Colonic mucosa (tissue), 4 donors: ENCODE measurements around the gene ATP13A5. TPM values are rescaled to one million over a fixed set of nuclear protein-coding genes. Genes with fewer than 3 reads are reported as not detected.

Experiments used
- DNase-seq: peaks from one replicate; pipeline ENCODE4 v3.0.0-alpha.2; 2020
- H3K27ac ChIP-seq: fragments of 200-600 bp; one replicate; pipeline ENCODE4 v1.8.0; 2021
- H3K27me3 ChIP-seq: fragments of 200-600 bp; one replicate; pipeline ENCODE4 v1.8.0; 2021
- H3K36me3 ChIP-seq: fragments of 200-600 bp; one replicate; pipeline ENCODE4 v1.8.0; 2021
- H3K4me1 ChIP-seq: fragments of 200-600 bp; one replicate; pipeline ENCODE4 v1.8.0; 2021; ENCODE audit warnings: mild to moderate bottlenecking
- H3K4me3 ChIP-seq: fragments of 200-600 bp; one replicate; pipeline ENCODE4 v1.8.0; 2021
- H3K9ac ChIP-seq, 2 donors: one replicate each; pipeline ENCODE4 v1.7.0; 2013; ENCODE audit warnings: control low read depth in 2 of 2, low read depth in 2 of 2, low read length in 2 of 2
- H3K9me3 ChIP-seq: fragments of 200-600 bp; one replicate; pipeline ENCODE4 v1.8.0; 2021
- CTCF ChIP-seq: fragments of 200-600 bp; IDR thresholded peaks from one replicate; pipeline ENCODE4 v1.8.0; 2022; ENCODE audit warnings: antibody characterized with exemption, mild to moderate bottlenecking
- intact Hi-C: fragments of 100-400 bp; cut with DNase I; formaldehyde crosslinking; loops from one replicate; pipeline ENCODE4 v1.14.1; 2022
- total RNA-seq, 2 donors: library from RNA; stranded (reverse); fragmentation: NEBNext Ultra II Directional in 1 of 2; extraction: Animal tissue kit (Norgen Biotek cat#: 25700) in 1 of 2; gene quantifications; one replicate each; pipeline ENCODE4 v1.2.1, GENCODE V29; 2021
- donor health status: healthy.
- donor health status: DM: no; HTN: no; CAD: no.
- donor health status: DM: no; HTN: no; CAD: no.

The ATP13A5 gene
- total RNA-seq, 2 donors from 2014 or later: 0.05 to 0.37 TPM

GRCh38 chr3:193248848-193249468 is 129.6 kb downstream of the ATP13A5 start:
- H3K9me3 ChIP-seq: no peaks in the 10 kb centered on the region
- intact Hi-C loops: no loop called here
- H3K27ac ChIP-seq: no peak overlapping the region
- no peak for DNase-seq
- H3K9ac ChIP-seq: no peak overlapping the region
- H3K4me3 ChIP-seq: no peak overlapping the region
- no peak for TF ChIP-seq CTCF
- no peaks in the 10 kb centered on the region for H3K27me3 ChIP-seq
- no peaks in the 10 kb centered on the region for H3K36me3 ChIP-seq
- H3K4me1 ChIP-seq: no peaks in the 10 kb centered on the region

GRCh38 chr3:193243571-193243970 is 135.0 kb downstream of the ATP13A5 start:
- H3K36me3 ChIP-seq: no peaks in the 10 kb centered on the region
- intact Hi-C loops: no loop called here
- no peak for TF ChIP-seq CTCF
- DNase-seq: no peak
- H3K4me1 ChIP-seq: no peaks in the 10 kb centered on the region
- H3K9ac ChIP-seq: no peak overlapping the region
- no peak overlapping the region for H3K4me3 ChIP-seq
- no peak overlapping the region for H3K27ac ChIP-seq
- H3K9me3 ChIP-seq: no peaks in the 10 kb centered on the region
- H3K27me3 ChIP-seq: peaks cover 4% of the 10 kb centered on the region

DNA sequence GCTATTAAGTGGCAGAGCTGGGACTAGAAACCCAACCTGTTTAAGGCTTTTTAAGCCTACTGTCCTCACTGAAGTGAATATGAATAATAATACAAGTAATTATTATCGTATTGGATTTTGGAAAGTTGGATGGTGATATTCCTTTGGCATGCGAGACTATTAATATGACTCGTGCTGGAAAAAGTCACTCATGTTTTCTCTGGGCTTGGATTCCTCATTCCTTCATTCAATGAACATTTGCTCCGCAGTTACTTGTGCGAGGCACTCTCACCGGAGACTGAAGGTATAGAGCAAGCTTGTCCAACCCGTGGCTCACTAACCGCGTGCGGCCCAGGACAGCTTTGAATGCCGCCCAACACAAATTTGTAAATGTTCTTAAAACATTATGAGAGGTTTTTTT is 136.8 kb downstream of the ATP13A5 start:
- no peaks in the 10 kb centered on the region for H3K9me3 ChIP-seq
- intact Hi-C loops: no loop called here
- no peak for DNase-seq
- no peaks in the 10 kb centered on the region for H3K4me1 ChIP-seq
- H3K27me3 ChIP-seq: peaks cover 4% of the 10 kb centered on the region
- no peaks in the 10 kb centered on the region for H3K36me3 ChIP-seq
- no peak for TF ChIP-seq CTCF
- H3K27ac ChIP-seq: no peak overlapping the region
- no peak overlapping the region for H3K4me3 ChIP-seq
- no peak overlapping the region for H3K9ac ChIP-seq

DNA sequence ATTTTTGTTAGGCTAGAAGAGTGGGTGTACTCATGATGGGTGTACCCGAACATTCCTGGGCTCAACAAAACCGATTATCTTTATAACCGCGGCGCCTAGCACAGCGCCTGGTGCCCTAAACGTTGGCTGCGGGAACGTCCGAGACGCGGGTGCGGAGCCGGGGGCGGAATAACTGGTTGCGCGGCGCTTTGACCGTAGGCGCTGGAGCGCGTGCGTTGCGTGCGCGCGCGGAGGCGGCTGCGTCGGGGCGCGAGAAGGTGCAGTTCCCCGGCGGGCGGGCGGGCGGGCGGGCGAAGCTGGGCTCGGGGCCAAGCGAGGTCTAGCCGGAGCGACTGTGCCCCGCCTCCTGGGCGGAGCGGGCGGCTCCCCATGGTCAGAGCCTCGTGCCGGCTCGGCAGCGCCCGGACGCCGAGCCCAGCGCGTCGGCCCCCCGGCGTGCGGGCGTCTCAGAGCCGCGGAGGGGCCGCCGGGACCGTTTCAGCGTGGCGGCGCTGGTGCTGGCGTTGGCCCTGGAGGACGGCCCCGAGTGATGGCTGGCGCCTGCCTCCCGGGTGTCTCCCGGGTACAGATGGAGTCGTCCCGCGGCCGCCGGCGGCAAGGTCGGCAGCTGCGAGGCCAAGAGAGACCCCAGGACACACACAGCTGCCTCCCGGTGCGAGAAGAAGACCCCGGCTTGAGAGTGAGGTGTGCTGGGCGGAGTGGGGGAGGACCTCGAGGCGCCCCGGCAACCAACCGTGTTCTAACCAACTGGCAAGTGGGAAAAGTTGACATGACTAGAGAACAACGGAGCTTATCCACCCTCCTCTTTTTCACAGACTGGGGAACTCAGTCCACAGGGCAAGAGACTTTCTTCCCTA is 137.5 kb downstream of the ATP13A5 start, which contains the start of gene PLAAT1:
TSS of gene PLAAT1 (plus strand) at position 373 of the 857 bp plus-strand sequence. CDS start 14,429 bp downstream, outside the sequence.
- Histone ChIP-seq H3K9ac (peak within 1 kb of the TSS in 1 of 2 donors; percentile 20), H3K4me3 (peak within 1 kb of the TSS; percentile 39), H3K36me3 (no peaks in the 10 kb centered on the region), H3K4me1 (no peaks in the 10 kb centered on the region), H3K27me3 (peaks cover 4% of the 10 kb centered on the region), H3K27ac (no peak within 1 kb of the TSS), H3K9me3 (no peaks in the 10 kb centered on the region)
- intact Hi-C loops: no loop called here
- TF ChIP-seq CTCF: no peak
- peak; percentile 65 for DNase-seq

DNA sequence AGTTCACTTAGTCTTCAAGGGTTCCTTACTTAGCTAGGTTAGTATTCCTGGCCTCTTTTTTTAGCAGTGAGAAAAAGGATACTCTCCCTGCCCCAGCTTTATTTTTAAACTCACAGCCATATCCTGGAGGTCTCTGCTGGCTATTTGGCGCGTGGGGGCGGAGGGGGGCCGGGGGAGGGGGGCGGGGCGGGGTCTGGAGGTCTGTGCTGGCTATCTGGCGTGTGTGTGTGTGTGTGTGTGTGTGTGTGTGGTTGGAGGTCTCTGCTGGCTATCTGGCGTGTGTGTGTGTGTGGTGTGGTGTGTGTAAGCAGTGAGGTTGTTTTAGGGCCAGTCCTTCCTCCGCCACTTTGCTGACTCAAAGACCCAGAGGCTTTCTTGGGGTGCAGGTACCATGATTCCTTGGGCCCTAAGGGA is 138.1 kb downstream of the ATP13A5 start:
- DNase-seq: no peak
- H3K4me1 ChIP-seq: no peaks in the 10 kb centered on the region
- H3K9ac ChIP-seq: no peak overlapping the region
- intact Hi-C loops: no loop called here
- no peak for TF ChIP-seq CTCF
- peak overlapping the region; percentile 39 for H3K4me3 ChIP-seq
- no peaks in the 10 kb centered on the region for H3K9me3 ChIP-seq
- no peaks in the 10 kb centered on the region for H3K36me3 ChIP-seq
- H3K27me3 ChIP-seq: peaks cover 4% of the 10 kb centered on the region
- no peak overlapping the region for H3K27ac ChIP-seq
